HEK293 (cell line): Measurements from ENCODE around the gene LUZP2.

Source experiments
- CTCF ChIA-PET: fragments of 350-600 bp; formaldehyde crosslinking; extraction: SDS; loops from one replicate; lab custom pipeline; 2021; ENCODE audit warnings: antibody characterized with exemption; lab: Yijun Ruan, JAX
- POLR2A ChIA-PET: fragments of 300-600 bp; formaldehyde crosslinking; extraction: SDS; loops from one replicate; lab custom pipeline; 2020; ENCODE audit warnings: antibody characterized with exemption, inconsistent platforms; lab: Yijun Ruan, JAX
- H3K27ac ChIP-seq: fragments of 200-500 bp; sonication (Bioruptor generic); 2 replicates; pipeline ENCODE4 v1.5.1; 2014; ENCODE audit warnings: low read depth, low read length, control low read depth, inconsistent platforms; ENCODE audit errors: extremely low read depth
- H3K36me3 ChIP-seq, 2 experiments: fragments of 200-500 bp in 1 of 2; sonication (Bioruptor generic) in 1 of 2; 1 replicate in 1 of 2; 2 replicates in 1 of 2; pipeline ENCODE4 v1.5.1; 2014 to 2017; ENCODE audit warnings: inconsistent platforms in 2 of 2, low read length in 2 of 2; ENCODE audit not compliant: control insufficient read depth in 2 of 2, insufficient read depth in 1 of 2
- H3K4me1 ChIP-seq: fragments of 200-500 bp; sonication (Bioruptor generic); 2 replicates; pipeline ENCODE4 v1.5.1; 2014; ENCODE audit warnings: mild to moderate bottlenecking, low read length, inconsistent platforms; ENCODE audit not compliant: control insufficient read depth, insufficient read depth
- H3K4me3 ChIP-seq: 2 replicates; pipeline ENCODE4 v1.5.1; 2011; ENCODE audit warnings: low read depth, mild to moderate bottlenecking, control low read depth, low read length, moderate library complexity
- H3K9me3 ChIP-seq: fragments of 200-500 bp; sonication (Bioruptor generic); 2 replicates; pipeline ENCODE4 v1.5.1; 2014; ENCODE audit warnings: low read depth, low read length, inconsistent platforms; ENCODE audit not compliant: control insufficient read depth, insufficient read depth
- HOXA7 ChIP-seq: sonication (generic); formaldehyde crosslinking; IDR thresholded peaks from 2 replicates; pipeline ENCODE4 v1.8.1; 2022; ENCODE audit warnings: missing genetic modification reagents, borderline replicate concordance
- PRDM1 ChIP-seq: fragments of 450-650 bp; formaldehyde crosslinking; IDR thresholded peaks from 2 replicates; pipeline ENCODE4; 2016; ENCODE audit warnings: missing biosample characterization, missing genetic modification characterization
- PRDM2 ChIP-seq: fragments of 450-650 bp; formaldehyde crosslinking; IDR thresholded peaks from 2 replicates; pipeline ENCODE4 v1.5.1; 2016; ENCODE audit warnings: missing biosample characterization, missing genetic modification characterization, borderline replicate concordance
- SCRT2 ChIP-seq: fragments of 450-650 bp; formaldehyde crosslinking; IDR thresholded peaks from 2 replicates; pipeline ENCODE4 v1.5.1; 2016; ENCODE audit warnings: missing biosample characterization, missing genetic modification characterization
- ZBTB10 ChIP-seq: fragments of 450-650 bp; formaldehyde crosslinking; IDR thresholded peaks from 2 replicates; pipeline ENCODE4 v1.5.1; 2016; ENCODE audit warnings: missing biosample characterization, missing genetic modification characterization
- ZNF112 ChIP-seq: fragments of 450-650 bp; formaldehyde crosslinking; IDR thresholded peaks from 2 replicates; pipeline ENCODE4 v1.5.0; 2017; ENCODE audit warnings: missing biosample characterization, missing genetic modification characterization
- ZNF133 ChIP-seq: fragments of 450-650 bp; formaldehyde crosslinking; IDR thresholded peaks from 2 replicates; pipeline ENCODE4 v1.5.1; 2016; ENCODE audit warnings: missing biosample characterization, missing genetic modification characterization
- ZNF140 ChIP-seq: fragments of 450-650 bp; formaldehyde crosslinking; IDR thresholded peaks from 2 replicates; pipeline ENCODE4 v1.5.1; 2016; ENCODE audit warnings: missing biosample characterization, missing genetic modification characterization
- ZNF157 ChIP-seq: fragments of 450-650 bp; formaldehyde crosslinking; IDR thresholded peaks from 2 replicates; pipeline ENCODE4 v1.5.1; 2016; ENCODE audit warnings: missing biosample characterization, missing genetic modification characterization
- ZNF184 ChIP-seq: fragments of 450-650 bp; IDR thresholded peaks from 2 replicates; pipeline ENCODE4 v1.5.1; 2018; ENCODE audit warnings: missing biosample characterization, mild to moderate bottlenecking, missing genetic modification characterization
- ZNF239 ChIP-seq: fragments of 450-650 bp; formaldehyde crosslinking; IDR thresholded peaks from 2 replicates; pipeline ENCODE4 v1.5.1; 2016; ENCODE audit warnings: missing biosample characterization, missing genetic modification characterization
- ZNF394 ChIP-seq: fragments of 450-650 bp; formaldehyde crosslinking; IDR thresholded peaks from 2 replicates; pipeline ENCODE4 v1.5.1; 2016; ENCODE audit warnings: missing biosample characterization, missing genetic modification characterization, mild to moderate bottlenecking, moderate library complexity, borderline replicate concordance
- ZNF529 ChIP-seq: fragments of 450-650 bp; formaldehyde crosslinking; IDR thresholded peaks from 2 replicates; pipeline ENCODE4 v1.5.1; 2017; ENCODE audit warnings: missing genetic modification characterization, missing biosample characterization; ENCODE audit not compliant: insufficient replicate concordance
- ZNF544 ChIP-seq: fragments of 450-650 bp; formaldehyde crosslinking; IDR thresholded peaks from 2 replicates; pipeline ENCODE4 v1.5.0; 2017; ENCODE audit warnings: missing biosample characterization, missing genetic modification characterization
- ZNF621 ChIP-seq: fragments of 450-650 bp; formaldehyde crosslinking; IDR thresholded peaks from 2 replicates; pipeline ENCODE4 v1.5.1; 2017; ENCODE audit warnings: missing biosample characterization, missing genetic modification characterization
- ZNF670 ChIP-seq: fragments of 450-650 bp; formaldehyde crosslinking; IDR thresholded peaks from 2 replicates; pipeline ENCODE4 v1.5.1; 2016; ENCODE audit warnings: missing biosample characterization, missing genetic modification characterization, low read depth
- ZNF677 ChIP-seq: fragments of 450-650 bp; IDR thresholded peaks from 2 replicates; pipeline ENCODE4 v1.5.0; 2018; ENCODE audit warnings: missing biosample characterization, mild to moderate bottlenecking, missing genetic modification characterization, moderate library complexity
- ZSCAN23 ChIP-seq: fragments of 450-650 bp; formaldehyde crosslinking; IDR thresholded peaks from 2 replicates; pipeline ENCODE4 v1.5.1; 2016; ENCODE audit warnings: missing biosample characterization, missing genetic modification characterization
- TF ChIP-seq, protein P1 (sequence below): fragments of 450-650 bp; formaldehyde crosslinking; IDR thresholded peaks from 2 replicates; pipeline ENCODE4 v1.5.0; 2017; ENCODE audit warnings: missing biosample characterization, missing genetic modification characterization, borderline replicate concordance
- TF ChIP-seq, protein P2 (sequence below): fragments of 450-650 bp; formaldehyde crosslinking; IDR thresholded peaks from 2 replicates; pipeline ENCODE4 v1.5.1; 2016; ENCODE audit warnings: missing biosample characterization, missing genetic modification characterization

LUZP2 gene

DNA sequence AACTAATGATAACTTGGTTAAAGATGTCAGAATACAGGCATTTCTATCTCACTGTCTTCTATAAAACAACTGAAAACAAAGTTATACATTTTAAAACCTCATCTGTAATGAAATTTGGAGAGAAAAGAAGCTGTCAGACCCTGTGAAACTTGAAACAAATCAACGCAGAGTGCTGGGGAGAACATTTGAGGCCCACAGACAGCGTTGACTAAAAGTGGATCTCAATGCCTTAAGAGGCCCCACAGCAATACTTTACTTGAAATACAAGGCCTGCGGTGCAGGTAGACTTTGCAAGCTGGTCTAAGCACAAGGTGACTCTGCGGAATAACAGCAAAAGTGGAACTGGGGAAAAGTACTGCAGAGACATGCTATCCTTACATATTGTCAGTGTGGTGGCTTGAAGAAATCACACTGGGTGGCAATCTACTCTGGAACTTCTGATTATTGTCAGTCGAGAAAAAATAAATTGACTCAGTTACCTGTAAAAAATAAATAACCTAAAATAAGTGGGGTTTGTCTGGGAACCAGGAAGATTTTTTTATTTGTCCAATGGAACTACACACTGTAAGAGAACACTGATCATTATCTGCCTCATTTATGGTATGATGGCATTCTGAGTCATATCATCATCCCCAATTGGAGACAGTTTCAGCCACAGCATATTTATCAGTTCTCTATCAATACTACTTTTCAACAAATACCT is 138.9 kb downstream of the LUZP2 start:
- POLR2A ChIA-PET: no interaction called here
- no peaks in the 10 kb centered on the region for H3K4me1 ChIP-seq
- no peaks in the 10 kb centered on the region for H3K36me3 ChIP-seq
- no peak overlapping the region for H3K27ac ChIP-seq
- no peak overlapping the region for H3K4me3 ChIP-seq
- no peaks in the 10 kb centered on the region for H3K9me3 ChIP-seq
- TF ChIP-seq PRDM2 (tag by site-specific recombination) (no peak), ZNF133 (tag by site-specific recombination) (no peak), HOXA7 (CRISPR knock-in tag) (no peak), ZNF140 (tag by site-specific recombination) (no peak), ZSCAN23 (tag by site-specific recombination) (no peak), ZBTB10 (tag by site-specific recombination) (no peak), ZNF394 (no peak), SCRT2 (tag by site-specific recombination) (no peak), ZNF621 (tag by site-specific recombination) (no peak), ZNF544 (no peak), ZNF677 (tag by site-specific recombination) (no peak)
- TF ChIP-seq, protein P1, sequence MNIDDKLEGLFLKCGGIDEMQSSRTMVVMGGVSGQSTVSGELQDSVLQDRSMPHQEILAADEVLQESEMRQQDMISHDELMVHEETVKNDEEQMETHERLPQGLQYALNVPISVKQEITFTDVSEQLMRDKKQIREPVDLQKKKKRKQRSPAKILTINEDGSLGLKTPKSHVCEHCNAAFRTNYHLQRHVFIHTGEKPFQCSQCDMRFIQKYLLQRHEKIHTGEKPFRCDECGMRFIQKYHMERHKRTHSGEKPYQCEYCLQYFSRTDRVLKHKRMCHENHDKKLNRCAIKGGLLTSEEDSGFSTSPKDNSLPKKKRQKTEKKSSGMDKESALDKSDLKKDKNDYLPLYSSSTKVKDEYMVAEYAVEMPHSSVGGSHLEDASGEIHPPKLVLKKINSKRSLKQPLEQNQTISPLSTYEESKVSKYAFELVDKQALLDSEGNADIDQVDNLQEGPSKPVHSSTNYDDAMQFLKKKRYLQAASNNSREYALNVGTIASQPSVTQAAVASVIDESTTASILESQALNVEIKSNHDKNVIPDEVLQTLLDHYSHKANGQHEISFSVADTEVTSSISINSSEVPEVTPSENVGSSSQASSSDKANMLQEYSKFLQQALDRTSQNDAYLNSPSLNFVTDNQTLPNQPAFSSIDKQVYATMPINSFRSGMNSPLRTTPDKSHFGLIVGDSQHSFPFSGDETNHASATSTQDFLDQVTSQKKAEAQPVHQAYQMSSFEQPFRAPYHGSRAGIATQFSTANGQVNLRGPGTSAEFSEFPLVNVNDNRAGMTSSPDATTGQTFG: no peak
- CTCF ChIA-PET: no interaction called here

- POLR2A ChIA-PET: no interaction called here
- Histone ChIP-seq H3K9me3 (no peaks in the 10 kb centered on the region), H3K27ac (no peak overlapping the region), H3K4me1 (no peaks in the 10 kb centered on the region)
- no peak for TF ChIP-seq ZNF529
- no peak for TF ChIP-seq ZNF670 (tag by site-specific recombination)
- no peak for TF ChIP-seq ZNF184 (tag by site-specific recombination)
- TF ChIP-seq PRDM1 (tag by site-specific recombination): no peak
- TF ChIP-seq ZNF112 (tag by site-specific recombination): no peak
- no peak for TF ChIP-seq ZNF157 (tag by site-specific recombination)
- TF ChIP-seq ZNF239 (tag by site-specific recombination): no peak
- TF ChIP-seq, protein P2, sequence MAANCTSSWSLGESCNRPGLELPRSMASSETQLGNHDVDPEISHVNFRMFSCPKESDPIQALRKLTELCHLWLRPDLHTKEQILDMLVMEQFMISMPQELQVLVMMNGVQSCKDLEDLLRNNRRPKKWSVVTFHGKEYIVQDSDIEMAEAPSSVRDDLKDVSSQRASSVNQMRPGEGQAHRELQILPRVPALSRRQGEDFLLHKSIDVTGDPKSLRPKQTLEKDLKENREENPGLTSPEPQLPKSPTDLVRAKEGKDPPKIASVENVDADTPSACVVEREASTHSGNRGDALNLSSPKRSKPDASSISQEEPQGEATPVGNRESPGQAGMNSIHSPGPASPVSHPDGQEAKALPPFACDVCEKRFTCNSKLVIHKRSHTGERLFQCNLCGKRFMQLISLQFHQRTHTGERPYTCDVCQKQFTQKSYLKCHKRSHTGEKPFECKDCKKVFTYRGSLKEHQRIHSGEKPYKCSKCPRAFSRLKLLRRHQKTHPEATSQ (tag by site-specific recombination): no peak
- TF ChIP-seq, all 188 proteins: peak for 0
- Histone ChIP-seq H3K4me3 (no peak overlapping the region), H3K36me3 (no peaks in the 10 kb centered on the region)
- CTCF ChIA-PET: no interaction called here
Observed at GRCh38 chr11:24636291-24636629, 139.4 kb downstream of the LUZP2 start.
